DMS 273 (cell line): ENCODE measurements around the gene ARID1A.
"Not testable (repeated sequence)": the region's sequence is repeated elsewhere in the genome, so short reads cannot be mapped to it uniquely, and the experiment has no call there.

ENCODE experiments used
- DNase-seq: peaks from one replicate; lab custom pipeline; 2025; ENCODE audit not compliant: unreplicated experiment; lab: John Stamatoyannopoulos, UW

Gene ARID1A

GRCh38 chr1:26697978-26698849 is 2.4 kb downstream of the ARID1A start:
- peak; percentile 95 for DNase-seq

DNA sequence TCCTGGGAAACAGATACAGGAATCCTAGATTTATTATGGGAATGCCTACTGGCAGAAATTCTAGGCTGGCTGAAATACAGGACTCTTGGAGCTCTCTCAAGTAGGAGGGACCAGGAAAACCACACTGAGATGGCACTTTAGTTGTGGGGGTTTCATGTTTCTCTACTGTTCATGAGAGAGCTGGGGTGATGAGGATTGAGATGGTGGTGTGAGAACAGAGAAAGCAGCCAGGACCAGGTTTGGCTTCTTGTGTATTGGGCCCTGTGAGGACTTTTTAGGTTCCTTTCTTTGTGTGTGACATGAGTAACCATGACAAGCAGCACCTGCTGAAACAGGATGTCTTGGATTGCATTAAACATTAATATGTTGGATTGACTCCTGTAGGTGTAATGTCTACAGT is 4.9 kb downstream of the ARID1A start:
- no peak for DNase-seq

DNA sequence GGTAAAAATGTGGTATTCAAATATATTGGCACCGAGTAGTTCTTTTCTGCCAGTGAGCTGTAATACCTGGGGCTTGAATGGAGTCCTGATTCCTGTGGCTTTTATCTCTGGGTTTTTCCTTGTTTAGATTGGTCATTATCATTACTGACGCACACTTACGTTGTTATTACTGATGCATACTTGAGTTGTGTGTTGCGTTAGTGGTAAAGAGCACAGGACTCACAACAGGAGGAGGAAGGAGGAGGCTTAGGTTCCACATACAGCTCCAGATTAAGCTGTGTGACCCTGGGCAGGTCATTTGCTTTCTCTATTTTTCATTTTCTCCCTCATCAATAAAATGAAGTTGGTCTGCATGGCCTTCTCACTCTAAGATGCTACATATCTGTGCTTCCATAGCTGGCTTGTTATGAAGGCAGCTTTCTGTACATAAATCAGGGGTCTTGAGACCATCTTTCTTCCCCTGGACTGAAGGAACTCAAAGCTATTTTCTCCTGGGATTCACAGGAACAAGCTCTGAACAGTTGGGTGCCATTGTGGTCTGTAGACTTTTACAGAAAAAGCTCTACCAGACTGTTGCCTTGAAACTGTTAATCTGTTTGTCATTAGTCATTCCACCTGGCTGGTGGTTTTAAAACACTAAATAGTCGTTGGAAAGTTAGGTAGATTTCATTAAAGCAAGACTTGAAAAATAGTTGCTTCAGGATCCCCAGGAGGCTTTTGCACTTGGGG is 5.6 kb downstream of the ARID1A start:
- DNase-seq, result no peak

DNA sequence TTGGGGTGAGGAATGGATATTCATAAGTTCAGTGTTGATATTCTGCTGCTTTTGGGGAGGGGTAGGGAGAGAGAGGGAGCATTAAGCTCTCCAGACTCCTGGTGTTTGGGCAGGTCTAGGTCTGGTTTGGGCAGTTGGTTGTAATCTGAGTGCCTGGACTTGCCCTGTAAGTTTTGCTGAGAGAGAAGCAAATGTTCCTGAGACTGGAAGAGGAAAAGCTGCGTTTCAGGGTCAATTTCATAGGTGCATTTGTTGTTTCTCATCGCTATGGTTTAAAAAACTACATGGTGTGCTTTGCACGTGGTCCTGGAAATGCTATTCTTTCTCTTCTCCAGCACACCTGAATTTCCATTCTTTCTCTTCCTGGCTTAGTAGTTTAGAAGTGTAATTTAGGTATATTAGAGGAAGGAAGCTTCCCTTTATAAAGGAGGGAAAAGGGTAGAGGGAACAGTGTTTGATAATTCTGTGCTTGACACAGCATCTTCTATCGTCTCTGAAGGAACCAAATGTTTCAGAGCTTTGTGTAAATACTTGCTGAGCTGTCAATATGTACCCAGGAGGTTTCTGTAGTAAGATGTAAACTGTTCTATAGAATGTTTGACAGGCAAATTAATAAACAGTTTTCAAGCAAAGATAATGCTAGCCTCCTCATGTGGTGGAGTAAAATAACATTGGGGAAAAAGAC is 6.3 kb downstream of the ARID1A start:
- peak; percentile 44 for DNase-seq

- DNase-seq, result no peak
Measured at GRCh38 chr1:26702680-26703038, 6.8 kb downstream of the ARID1A start.

DNA sequence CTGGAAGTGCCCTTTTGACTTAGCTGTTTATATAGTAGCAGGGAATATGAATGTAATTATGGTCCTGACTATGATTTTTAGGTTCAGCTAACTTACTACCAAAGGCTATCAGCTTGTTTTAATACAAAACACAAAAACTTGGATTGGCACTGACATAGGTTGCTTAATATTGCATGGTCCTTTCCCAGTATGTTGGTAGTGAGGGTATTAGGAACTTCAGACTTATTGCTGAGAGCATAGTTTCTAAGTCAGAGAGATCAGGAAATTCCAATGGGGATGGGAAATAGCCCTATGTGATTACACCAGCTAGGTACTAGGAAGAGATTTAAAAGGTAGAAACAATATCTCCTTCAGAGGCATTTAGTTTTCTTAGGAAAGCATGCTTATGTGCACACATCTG is 7.7 kb downstream of the ARID1A start:
- no peak for DNase-seq

DNA sequence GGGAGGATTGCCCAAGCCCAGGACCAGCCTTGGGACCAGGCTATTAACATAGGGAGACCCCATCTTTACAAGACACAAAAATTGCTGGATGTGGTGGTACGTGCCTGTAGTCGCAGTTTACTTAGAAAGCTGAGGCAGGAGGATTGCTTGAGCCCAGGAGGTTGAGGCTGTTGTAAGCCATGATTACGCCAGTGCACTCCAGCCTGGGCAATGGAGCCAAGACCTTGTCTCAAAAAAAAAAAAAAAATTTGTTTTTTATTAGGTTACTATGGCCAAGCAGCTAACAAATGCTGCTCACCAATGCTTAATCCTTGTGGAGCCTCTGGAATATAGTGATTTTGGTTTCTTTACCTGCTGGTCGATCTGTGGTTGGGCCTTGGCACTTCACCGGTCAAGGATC is 8.8 kb downstream of the ARID1A start:
- DNase-seq, result no peak

GRCh38 chr1:26705227-26705626 is 9.4 kb downstream of the ARID1A start:
- not testable (repeated sequence) for DNase-seq

DNA sequence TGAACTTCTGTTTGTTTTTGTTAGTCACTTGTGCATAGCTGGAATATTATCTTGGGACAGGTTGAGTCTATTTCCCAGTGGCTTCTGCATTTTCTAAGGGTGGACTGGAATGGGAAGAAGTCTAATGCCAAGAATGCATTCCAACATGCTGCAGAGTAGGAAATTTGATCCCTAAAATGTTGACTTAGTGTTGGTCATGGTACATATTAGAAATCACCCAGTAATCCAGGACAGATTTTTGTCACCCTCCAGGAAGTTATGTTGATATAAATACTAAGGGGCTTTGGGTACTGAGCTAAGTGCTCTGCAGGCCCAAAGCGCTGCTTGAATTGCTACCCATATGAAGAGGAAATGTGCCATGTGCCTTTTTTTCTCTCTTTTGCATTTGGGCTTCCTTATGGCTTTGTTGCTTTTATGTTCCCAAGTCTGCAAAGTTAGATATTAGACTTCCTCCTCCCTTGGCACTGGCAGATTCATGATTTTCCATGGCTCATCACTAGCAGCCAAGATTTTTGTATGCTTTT is 10.0 kb downstream of the ARID1A start:
- peak; percentile 35 for DNase-seq

- DNase-seq, result peak; percentile 54
Measured at GRCh38 chr1:26706315-26706714, 10.5 kb downstream of the ARID1A start.

GRCh38 chr1:26710811-26711210 is 15.0 kb downstream of the ARID1A start:
- DNase-seq, result no peak

DNA sequence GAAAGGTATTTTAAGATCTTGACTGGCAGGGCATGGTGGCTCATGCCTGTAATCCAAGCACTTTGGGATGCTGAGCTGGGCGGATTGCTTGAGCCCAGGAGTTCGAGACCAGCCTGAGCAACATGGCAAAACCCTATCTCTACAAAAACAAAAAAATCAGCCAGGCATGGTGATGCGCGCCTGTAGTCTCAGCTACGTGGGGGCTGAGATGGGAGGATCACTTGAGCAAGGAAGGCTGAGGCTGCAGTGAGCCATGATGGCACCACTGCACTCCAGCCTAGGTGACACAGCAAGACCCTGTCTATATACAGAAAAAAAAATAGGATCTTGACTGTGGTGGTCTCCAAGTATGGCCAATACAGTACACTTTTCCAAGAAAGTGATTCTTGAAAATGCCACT is 16.0 kb downstream of the ARID1A start:
- DNase-seq, result no peak

GRCh38 chr1:26717017-26717491 is 21.2 kb downstream of the ARID1A start:
- DNase-seq, result peak; percentile 21

DNA sequence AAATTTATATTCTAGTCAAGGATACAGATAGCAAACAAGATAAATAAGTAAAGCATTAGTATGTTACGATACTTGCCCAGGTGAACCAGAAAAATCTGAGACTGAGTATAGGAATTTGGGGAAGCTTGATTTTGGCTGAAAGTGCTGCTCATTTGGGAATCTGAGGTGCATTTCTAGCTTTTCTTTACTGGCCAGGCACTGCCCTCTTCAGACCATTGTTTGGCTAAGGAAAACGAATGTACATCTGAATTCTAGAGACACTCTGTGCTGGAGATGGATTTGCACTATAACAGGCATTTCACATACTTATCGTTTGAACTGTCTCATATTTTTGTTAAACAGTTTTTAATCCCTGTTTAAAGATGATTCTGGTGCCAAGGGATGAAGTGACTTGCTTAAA is 23.4 kb downstream of the ARID1A start:
- DNase-seq, result no peak

DNA sequence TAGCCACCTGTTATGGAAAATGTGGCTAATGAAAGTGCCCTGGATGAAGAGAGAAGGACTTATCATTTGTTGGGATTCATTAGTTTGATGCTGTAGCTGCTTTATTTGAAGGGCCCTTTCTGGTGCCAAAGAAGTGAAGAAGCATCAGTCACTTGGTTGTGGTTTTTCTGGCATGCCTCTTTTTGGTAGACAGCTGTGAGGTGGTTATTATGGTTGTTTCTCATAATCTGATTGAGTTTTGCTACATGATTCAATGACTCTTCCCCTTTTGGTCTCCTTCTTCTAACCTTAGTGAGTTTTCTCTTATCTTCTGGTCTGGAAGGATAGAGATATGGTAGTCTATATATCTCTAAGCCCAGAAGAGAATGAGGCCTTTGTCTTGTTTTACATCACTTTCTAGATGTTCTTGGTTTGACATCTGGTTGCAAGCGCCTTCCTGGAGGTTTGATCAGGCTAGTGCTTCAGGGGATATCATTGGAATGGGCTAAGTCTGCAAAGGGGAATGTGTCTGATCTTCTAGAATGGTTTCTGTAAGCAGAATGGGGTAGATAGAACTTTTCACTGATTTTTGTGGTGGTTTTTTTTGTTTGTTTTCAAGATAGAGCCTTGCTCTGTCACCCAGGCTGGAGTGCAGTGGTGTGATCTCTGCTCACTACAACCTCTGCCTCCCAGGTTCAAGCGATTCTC is 26.0 kb downstream of the ARID1A start:
- peak; percentile 35 for DNase-seq

GRCh38 chr1:26723013-26723991 is 27.5 kb downstream of the ARID1A start:
- DNase-seq, result peak; percentile 99

DNA sequence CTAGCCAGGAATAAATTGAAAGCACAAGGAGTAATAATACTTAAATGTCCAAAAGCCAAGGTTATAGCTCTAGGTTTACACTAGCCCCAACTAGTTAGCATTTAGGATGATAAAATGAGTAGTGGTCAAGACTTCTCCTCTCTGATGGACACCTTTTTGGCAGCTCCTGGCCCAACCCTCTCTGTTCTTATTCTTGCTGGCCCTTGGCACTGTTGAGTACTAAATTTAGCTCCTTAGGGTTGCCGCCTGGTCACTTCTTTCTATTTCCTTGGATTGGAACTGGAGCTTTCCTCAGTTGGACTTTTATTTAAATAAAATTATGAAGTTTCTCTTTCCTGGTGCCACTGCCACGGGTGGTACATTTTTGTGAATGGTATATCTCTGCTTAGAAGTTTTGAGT is 28.3 kb downstream of the ARID1A start:
- DNase-seq, result no peak

DNA sequence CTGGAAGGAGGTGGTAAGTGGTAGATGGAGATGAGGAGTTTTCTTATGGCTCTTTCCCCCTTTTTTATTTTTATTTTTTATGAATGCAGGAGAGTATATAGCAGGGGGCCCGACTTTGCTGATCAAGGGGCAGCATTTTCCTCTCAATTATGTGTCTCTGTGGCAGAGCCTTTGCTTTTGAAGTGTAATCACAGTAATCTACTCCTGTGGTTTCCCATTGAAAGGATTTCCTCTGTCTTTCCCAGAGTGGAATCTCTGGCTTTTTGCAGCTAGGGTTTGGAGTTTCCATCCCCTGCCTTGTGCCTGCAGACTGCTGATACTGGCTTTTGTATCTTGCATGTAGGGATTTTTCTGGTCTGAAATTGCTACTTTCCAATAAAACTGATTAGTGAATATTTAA is 29.1 kb downstream of the ARID1A start:
- DNase-seq, result no peak

DNA sequence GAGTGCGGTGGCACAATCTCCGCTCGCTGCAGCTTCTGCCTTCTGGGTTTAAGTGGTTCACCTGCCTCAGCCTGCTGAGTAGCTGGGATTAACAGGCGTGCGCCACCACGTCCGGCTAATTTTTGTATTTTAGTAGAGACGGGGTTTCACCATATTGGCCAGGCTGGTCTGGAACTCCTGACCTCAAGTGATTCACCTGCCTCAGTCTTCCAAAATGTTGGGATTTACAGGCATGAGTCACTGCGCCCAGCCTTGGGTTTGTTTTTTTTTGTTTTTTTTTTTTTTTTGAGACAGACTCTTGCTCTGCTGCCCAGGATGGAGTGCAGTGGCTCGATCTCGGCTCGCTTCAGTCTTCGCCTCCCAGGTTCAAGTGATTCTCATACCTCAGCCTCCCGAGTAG is 30.1 kb downstream of the ARID1A start:
- not testable (repeated sequence) for DNase-seq

- no peak for DNase-seq
Measured at GRCh38 chr1:26726784-26727183, 31.0 kb downstream of the ARID1A start.
